HG03280 (cell line): ENCODE measurements around the gene ASB8.

ENCODE experiments used
- ATAC-seq: cut with Tn5 transposase; IDR thresholded peaks from one replicate; pipeline ENCODE4 v1.9.1; 2021; ENCODE audit warnings: mild to moderate bottlenecking, moderate library complexity; ENCODE audit not compliant: unreplicated experiment

Gene ASB8

DNA sequence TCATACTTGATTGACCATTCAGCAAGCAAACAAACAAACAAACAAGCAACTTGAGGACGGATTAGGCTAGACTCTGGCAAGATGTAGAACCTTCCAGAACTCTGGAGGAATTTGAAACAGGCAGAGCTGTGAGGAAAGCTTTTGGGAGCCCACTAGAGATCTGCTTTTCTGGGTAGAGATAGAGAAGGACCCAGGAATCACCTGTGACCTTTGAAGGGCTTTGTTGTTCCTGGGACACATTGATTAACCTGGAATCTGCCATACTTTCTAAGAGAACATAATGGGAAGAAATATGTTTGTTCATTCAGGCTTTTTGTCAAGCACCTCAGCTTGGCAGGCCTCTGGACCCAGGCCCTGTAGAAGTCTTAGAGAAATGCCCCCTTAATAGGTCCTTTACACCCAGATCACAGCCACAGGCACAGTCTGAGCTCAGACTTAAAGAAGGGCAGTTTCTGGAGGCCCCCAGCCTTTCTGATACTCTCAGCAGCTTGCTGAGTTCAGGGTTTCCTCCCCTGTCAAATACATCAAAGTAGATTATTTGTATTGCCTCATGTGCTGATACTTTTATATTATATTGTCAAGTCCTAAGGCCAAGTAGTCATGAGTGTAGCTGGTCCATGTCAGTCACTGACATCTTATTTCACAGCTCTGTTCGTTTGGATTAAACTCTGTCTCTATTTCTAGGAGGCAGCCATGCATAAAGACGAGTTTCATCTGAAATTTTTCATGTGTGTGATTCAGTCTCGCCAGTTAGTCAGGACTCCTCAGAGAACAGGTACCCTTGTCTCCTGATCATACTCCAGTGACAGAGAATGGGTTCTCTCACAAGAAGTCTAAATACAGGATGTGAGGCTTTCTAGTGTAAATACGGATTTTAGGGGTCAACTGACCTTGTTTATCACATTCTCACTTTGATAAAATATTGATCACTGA, 50.4 kb downstream of the ASB8 start:
- ATAC-seq: no peak

- peak; percentile 67 for ATAC-seq
Measured at GRCh38 chr12:48105867-48106680, 51.2 kb downstream of the ASB8 start, which contains the start of gene SENP1. Gene SENP1, minus strand, starts transcription at chr12:48106079. Its CDS starts 4,607 bp downstream, at chr12:48101472.

DNA sequence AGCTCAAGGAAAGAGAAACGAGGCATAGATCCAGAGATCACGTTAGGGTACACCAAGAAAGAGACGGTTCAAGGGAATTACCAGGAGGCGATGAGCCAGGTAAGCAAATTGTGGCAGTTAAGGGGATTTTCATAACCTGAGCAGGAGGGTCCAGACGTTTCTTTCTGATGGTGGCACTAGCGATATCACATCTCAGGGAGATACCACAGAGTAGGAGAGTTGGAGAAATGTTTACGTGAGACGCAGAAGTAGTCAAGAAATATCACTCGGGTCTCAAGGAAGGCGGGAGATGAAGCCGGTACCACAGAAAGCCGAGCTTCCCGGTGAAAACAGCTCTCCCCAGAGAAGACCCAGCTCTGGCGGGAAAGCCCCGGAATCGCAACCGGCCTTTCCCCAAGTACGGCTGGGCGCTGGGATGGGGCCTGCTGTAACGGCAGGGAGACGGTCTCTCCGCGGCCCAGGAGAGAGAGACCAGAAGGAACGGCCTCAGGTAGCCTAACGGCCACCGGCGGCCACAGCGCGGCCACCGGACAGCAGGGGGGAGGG, 51.9 kb downstream of the ASB8 start:
- ATAC-seq: peak; percentile 27

GRCh38 chr12:48104531-48104930, 52.8 kb downstream of the ASB8 start:
- no peak for ATAC-seq
